HG02870 (cell line): ENCODE measurements around the gene PTGS2.
"Not testable (repeated sequence)": the region's sequence is repeated elsewhere in the genome, so short reads cannot be mapped to it uniquely, and the experiment has no call there.

ENCODE experiments used
- ATAC-seq: cut with Tn5 transposase; IDR thresholded peaks from one replicate; pipeline ENCODE4 v1.9.1; 2021; ENCODE audit warnings: mild to moderate bottlenecking, moderate library complexity; ENCODE audit not compliant: unreplicated experiment

Gene PTGS2

DNA sequence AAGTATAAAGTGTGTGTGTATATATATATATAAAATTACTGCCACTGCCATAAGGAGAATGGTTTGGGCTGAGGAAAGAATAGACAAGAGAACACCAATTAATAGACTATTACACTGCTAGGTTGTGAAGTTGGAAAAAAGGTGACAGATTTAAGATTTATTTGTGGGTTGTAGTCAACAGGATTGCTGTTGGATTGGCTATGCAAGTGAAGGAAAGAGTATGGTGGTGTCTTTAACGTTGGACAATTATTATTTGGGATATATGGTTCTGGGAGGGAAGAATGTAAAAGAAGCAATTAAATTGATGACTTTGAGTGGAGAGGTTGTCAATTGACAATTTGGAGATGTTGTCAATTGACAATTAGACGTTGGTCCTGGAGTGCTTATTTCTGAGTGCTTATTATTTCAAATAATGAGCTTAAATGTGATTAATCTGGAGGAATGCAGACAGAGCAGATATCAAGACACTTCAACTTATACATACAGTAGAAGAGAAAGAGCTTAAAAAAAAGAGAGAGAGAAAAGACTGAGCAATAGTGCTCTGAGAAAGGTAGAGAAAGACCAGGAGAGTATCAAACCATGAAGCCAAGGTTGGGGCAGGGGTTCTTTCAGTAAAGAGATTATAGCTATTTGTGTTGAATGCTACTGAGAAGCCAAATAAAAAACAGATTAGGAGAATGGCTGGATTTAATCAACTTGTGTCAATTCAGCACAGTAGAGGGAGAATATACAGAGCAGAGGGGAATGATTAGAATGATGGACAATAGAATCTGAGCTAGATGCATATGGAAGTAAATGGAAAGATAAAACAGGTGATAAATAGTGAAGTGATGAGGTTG is 9.7 kb downstream of the PTGS2 start:
- no peak for ATAC-seq

DNA sequence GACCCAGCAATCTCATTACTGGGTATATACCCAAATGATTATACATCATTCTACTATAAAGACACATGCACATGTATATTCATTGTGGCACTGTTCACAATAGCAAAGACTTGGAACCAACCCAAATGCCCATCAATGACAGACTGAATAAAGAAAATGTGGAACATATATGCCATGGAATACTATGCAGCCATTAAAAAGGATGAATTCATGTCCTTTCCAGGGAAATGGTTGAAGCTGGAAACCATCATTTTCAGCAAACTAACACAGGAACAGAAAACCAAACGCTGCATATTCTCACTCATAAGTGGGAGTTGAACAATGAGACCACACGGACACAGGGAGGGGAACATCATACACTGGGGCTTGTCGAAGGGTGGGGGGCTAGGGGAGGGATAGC is 10.4 kb downstream of the PTGS2 start:
- not testable (repeated sequence) for ATAC-seq

DNA sequence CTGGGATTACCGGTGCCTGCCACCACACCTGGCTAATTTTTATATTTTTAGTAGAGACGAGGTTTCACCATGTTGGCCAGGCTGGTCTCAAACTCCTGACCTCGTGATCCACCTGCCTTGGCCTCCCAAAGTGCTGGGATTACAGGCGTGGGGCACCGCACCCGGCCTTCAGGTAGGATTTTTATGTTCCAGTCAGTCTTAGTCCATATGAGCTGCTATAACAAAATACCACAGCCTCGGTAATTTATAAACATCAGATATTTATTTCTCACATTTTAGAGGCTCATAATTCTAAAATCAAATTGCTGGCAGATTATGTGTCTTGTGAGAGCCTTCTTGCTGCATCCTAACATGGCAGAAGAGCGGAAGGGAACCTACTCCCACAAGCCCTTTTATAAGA is 16.0 kb downstream of the PTGS2 start:
- not testable (repeated sequence) for ATAC-seq

DNA sequence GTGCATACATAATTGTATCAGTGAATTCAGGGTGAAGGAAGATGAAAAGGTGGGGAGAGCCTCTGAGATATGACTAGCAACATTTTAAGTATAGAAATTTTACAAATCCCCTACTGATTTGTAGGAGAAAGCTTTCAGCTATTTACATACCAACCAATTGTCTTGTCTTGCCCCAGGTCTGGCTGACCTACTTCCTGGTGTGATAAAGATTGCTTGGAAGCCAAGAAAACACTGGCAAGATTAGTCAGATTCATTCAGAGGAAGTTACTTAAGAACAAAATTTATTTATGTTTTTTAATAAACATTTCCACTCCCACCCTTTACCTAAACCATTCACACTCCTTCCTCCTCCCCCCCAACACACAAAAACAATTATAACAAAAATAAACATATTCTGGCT is 17.5 kb downstream of the PTGS2 start:
- ATAC-seq = no peak

DNA sequence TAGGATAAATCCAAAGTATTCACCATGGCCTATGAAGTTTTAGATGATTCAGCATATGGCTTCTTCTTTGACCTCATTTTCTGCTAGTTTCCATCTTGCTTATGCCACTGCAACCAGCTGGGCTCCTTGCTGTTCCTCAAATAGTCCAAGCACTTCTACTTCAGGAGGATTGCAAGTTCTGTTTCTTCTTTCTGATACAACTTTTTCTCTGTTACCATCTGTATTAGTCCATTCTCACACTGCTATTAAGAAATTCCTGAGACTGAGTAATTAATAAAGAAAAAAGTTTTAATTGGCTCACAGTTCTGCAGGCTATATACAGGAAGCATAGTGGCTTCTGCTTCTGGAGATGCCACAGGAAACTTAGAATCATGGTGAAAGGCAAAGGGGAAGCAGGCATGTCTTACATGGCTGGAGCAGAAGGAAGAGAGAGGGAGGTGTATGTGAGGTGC is 20.3 kb downstream of the PTGS2 start:
- ATAC-seq = no peak

DNA sequence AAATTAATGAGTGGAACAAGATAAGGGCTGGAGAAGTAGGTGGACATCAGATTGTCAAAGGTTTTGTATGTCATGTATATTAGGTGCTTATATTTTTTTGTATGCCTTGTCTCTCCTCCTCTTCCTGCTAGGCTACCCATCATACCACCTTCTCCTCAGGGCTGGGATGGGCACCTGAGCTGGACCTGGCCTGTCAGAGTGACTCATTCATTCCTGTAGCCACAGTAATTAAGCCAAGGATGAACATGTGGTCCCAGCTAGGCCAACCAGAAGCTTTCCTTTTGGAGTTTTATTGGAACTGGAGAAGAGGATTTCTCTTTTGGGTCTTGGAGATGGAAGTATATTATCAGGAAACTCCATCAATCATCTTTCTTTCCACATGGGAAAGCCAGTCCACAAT is 21.2 kb downstream of the PTGS2 start:
- no peak for ATAC-seq

DNA sequence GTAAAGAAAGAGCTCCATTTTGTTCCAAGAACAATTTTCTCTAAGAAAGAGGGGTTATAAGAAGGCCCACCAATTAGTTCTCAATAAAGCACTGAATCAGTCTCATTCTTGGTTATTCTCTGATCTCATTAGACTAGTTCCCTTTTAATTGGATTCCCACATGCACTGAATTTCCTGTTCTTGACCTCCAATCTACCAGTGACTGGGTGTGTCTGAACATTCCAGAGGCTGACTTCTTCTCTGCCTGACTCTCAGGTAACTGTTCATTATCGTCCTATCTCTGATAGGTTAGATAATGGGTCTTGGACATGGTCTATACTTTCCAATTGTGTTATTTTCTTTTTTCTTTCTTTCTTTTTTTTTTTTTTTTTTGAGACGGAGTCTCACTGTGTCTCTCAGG is 22.7 kb downstream of the PTGS2 start:
- no peak for ATAC-seq

DNA sequence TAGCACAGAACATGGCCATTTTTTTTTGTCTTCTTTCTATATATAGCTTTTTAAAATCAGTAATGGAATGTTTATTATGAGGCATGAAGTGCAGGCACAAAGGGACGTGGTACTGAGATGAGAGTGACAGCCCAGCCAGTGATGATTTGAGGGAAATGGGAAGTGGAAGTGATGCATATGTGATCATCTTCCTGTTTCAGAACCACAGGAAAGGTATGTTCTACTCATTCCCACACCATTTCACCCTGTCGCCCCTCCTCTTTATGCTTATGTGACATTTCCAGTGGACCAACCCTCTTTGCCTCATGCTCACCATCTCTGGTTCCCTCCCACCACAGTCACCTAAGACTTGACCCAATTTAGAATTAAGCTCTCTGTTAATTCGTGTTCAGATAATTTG is 24.3 kb downstream of the PTGS2 start:
- no peak for ATAC-seq

DNA sequence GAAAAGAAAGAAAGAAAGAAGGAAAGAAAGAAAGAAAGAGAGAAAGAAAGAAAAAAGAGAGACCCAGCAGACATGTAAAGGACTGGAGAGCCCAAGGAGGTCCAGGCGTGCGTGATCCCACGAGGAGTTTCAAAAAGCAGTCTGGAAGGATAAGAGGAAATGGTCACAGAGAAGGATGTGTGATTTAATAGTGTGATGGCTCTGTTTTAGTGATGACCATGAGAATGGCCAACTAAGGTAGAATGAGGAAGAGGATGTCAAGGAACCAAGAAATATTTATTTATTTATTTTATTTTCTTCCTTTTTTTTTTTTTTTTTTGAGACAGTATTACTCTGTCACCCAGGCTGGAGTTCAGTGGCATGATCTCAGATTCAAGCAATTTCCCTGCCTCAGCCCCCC is 25.5 kb downstream of the PTGS2 start:
- no peak for ATAC-seq

DNA sequence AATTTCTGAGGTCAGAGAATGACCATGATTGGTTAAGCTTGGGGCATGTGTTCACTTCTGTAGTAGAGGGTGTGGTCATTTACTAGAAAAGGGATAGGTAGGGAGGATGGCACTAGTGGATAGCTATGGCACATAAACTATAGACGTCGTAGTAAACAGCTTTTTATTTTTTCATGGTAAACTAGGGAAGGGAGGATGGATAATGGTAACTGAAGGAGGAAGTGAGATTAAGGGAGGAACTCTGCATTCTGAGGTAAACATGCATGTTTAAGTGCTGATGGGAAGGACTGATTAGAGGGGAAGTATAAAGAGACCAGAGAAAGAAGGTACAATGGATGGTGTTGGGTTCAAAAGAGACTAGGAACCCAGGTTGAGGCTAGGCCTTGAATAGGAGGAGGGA is 26.9 kb downstream of the PTGS2 start:
- no peak for ATAC-seq

DNA sequence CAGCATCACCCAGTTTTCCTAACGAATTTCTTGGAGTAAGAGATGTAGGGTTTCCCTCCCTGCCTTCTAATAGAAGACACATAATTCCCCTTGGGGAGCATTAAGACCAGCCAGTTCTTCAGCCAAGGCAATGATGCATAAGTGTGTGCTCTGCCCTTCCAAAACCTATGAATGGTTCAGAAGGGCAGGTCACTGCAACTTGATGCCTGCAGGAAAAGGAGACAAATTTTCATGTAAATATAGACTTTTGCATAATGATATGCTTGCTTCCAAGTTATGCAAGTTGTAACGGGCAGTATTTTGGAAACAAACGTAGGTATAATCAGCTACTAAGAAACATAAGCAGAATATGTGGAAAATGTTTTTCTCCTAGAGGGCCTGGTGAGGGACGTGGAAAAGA is 31.6 kb downstream of the PTGS2 start:
- ATAC-seq = no peak

DNA sequence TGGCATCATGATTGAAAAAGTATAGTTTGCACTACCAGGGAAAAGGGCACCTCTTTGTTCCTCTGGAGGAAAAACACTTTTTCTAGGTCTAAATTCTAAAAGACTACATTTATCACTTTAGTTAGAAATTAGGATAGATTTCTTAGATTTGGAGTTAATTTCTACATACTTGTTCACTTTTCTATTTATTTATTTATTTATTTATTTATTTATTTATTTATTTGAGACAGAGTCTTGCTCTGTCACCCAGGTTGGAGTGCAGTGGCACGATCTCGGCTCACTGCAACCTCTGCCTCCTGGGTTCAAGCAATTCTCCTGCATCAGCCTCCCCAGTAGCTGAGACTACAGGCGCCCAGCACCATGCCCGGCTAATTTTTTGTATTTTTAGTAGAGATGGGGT is 32.2 kb downstream of the PTGS2 start:
- ATAC-seq = not testable (repeated sequence)

DNA sequence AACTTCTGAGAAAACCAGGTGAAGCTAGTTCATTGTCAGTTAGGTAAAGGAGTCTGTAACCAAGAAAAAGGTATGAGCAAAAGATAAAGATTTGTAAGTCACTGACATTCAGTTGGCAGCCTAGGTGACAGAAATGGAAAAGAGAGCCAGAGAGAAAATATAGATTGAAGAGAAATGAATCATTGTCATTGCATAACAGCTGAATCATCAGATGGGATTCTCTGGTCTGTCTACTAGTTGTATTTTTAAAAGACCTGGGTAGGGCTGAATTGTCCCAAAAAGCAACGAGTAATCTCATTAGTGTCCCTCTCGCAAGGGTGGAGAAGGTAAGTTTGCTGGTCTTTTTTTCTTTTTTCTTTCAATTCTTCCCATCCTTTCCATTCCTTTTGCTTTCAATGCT is 36.6 kb downstream of the PTGS2 start:
- no peak for ATAC-seq

DNA sequence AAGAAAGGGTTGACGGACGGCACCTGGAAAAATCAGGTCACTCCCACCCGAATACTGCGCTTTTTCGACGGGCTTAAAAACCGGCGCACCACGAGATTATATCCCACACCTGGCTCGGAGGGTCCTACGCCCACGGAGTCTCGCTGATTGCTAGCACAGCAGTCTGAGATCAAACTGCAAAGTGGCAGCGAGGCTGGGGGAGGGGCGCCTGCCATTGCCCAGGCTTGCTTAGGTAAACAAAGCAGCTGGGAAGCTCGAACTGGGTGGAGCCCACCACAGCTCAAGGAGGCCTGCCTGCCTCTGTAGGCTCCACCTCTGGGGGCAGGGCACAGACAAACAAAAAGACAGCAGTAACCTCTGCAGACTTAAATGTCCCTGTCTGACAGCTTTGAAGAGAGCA is 42.7 kb downstream of the PTGS2 start:
- not testable (repeated sequence) for ATAC-seq

DNA sequence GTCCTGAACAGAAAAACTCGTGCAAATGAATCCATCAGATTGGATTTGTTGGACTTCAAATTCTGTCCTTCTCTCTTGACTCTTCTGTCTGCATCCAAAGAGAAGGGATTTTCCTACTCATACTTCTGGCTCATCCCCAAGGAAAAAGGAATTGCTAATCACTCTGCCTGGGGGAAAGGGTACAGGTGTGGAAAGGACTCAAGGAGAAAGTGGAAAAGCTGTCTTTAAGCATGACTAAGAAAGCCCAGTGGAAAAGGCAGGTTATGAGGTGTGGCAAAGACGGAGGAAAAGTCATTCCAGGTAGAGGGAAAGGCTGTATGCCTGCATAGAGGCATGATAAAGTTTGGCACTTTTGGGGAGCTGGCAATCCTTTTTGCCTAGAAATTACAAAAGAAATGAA is 43.4 kb downstream of the PTGS2 start:
- no peak for ATAC-seq

DNA sequence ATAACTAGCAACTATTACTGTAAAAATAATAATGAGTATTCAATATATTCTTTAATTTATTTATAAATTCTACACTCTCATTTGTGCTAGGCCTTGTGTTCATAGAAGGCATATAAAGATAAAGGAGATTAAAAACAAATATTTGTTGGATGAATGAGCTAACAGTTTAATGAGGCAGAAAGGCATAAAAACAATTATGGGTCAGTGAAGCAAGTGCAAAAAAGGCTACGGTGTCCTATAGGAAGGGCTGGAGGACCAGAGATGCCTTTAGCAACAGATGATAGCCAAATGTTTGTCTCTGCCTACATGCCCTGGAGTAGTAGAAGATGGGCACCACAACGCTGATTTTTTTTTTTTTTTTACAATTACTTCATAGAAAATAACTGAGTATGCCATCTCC is 45.7 kb downstream of the PTGS2 start:
- ATAC-seq = no peak

DNA sequence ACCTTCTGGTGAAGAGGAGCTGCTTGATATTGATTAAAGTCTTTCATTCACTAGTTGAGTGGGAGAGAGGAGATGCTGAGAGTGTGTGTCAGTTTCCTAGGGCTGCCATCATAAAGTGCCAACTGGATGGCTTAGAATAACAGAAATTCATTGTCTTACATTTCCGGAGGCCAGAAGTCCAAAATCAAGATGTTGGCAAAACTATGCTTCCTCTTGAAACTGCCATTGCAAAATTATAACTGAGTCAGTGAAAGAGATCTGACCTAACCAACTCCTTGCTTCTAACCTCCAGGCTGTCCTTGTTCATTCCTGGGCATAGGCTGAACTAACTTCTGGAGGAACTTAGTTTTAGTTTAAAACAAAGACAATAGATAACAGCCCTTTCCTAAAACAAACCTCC is 47.1 kb downstream of the PTGS2 start:
- no peak for ATAC-seq

DNA sequence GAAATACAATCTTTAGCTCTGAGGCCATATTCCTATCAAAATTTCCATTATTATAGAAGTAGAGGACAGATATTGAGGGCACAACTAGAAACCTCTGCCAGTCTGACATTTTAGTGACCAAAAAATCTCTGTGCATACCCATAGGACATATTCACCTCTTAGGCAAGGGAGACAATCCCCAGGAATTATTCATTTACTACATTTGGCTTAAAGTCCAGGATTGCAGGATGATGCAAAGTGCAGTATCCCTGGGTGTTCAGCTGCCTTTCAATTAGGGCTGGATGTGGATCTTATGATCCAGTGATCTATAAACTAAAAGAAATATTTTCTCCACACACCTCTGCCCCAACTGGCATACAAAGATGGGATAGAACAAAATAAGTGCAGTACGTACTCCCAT is 50.9 kb downstream of the PTGS2 start:
- ATAC-seq = no peak

DNA sequence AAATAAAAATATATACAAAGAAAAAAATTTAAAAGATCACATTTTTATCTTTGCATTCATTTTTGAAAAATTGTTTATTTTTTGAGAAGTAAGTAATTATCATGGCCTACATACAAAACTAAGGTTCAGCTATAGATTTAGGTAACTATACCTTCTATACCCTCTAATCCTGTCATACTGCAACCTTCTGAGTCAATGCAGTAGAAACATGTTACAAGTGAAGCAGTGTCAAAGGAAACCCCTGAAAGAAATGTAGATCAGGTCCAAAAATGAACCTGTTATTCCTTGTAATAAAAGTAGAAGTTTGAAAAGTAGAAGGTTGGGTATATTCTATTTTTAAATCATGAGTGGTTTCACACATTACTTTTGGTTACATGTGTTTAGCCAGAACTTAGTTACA is 51.3 kb downstream of the PTGS2 start:
- ATAC-seq = peak; percentile 57

DNA sequence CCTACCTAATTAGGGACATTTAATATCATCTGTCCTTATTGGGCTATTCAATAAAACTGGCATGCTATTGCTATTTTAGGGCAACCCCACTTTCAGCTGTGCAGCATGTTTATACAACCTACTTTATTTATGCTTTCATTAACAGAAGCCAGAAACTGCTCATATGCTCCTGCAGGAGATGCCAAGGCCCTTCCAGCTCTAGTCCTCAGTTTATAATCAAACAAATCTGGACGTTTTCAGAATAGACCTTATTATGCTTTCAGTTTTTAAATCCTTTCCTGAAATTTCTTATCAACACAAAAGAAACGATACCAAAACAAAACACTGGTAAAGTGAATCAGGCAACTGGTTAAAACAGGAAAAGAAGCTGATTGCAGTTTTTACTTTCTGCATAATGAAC is 53.2 kb downstream of the PTGS2 start:
- ATAC-seq = no peak

DNA sequence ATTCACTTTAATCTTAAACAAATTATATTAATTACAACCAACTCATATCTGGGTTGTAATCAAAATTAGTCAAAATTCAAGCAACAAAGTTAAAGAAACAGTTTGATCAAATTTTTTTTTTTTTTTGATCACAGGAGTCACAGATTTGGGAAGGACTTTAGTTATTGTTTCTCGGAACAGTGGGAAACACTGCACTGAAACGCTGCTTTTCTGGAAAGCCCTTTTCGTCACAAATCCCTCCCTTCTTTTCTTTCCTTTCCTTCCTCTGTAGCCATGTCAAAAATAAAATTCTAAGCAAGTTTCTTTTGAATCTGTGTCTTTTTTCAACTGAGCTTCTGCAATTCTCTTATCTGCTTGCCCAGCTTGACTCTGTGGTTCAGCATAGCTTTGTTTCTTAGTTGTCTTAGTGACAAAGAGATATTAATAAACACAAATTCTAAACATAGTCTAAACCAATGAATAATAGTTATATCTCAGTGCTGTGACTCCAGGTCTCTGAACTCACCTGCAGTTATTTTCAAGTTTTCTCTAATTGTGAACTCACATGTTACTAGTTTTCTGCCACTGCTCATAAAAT is 53.8 kb downstream of the PTGS2 start:
- no peak for ATAC-seq

DNA sequence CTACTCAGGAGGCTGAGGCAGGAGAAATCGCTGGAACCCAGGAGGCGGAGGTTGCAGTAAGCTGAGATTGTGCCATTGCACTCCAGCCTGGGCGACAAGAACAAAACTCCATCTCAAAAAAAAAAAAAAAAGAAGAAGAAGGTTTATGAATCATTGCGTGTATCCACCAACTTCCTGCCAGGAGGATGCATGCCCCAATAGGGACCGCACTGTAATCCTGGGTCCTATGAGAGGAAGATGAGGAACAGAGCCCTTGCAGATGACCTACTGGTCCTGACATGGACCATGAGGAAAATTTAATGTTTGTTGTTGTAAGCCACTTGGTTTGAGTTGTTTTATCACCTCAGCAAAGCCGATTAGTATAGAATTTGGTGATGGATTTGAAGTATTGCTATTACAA is 56.7 kb downstream of the PTGS2 start:
- no peak for ATAC-seq
